Measurements from ENCODE around the gene MID2. TPM values are rescaled to one million over a fixed set of nuclear protein-coding genes. Genes with fewer than 3 reads are reported as not detected.

Gene MID2
- total RNA-seq, 1 experiment from 2014 or later: 1.6 TPM

DNA sequence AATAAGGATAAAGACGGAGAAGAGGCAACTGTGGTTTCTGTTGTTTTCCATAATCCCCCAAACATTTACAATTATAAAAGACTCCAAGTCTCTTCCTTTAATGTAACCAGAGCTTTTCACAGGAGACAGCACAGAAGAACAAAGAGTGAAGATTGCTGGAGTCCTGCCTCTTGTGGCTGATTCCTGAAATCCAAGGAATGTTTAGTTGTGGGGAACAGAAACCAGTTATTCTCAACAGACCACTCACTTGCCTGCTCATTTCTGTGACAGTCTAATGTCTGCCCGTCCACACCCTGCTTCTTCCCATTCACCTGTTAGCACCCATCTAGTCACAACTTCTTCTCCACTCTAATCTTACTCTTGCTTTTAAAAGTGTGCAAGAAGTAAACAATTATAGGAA is 144.4 kb downstream of the MID2 start:
- H3T11ph ChIP-seq (ENCODE audit: low read length): no peak overlapping the region
- H4K5ac ChIP-seq (ENCODE audit: insufficient read length, low read depth, low read length): no peak overlapping the region
- no peak for DNase-seq
- H3K79me1 ChIP-seq (ENCODE audit: insufficient read depth, low read depth, low read length, poor library complexity, severe bottlenecking): no peaks in the 10 kb centered on the region
- no peak overlapping the region for H3K14ac ChIP-seq (ENCODE audit: insufficient read depth, low read length)
- no peak overlapping the region for H3K4ac ChIP-seq (ENCODE audit: low read depth, low read length)
- H4K20me1 ChIP-seq (ENCODE audit: control insufficient read depth, insufficient read depth, insufficient read length): no peaks in the 10 kb centered on the region
- no peak overlapping the region for H4K8ac ChIP-seq (replicated peaks; ENCODE audit: insufficient read length, low read depth, low read length)
- Mint-ChIP-seq H3K27me3 (ENCODE audit: low read depth) (no peaks in the 10 kb centered on the region; the same call in 1 of the 2 replicates), H3K4me1 (peaks cover 21 to 23% of the 10 kb centered on the region in 2 experiments), H3K36me3 (ENCODE audit: insufficient read depth in 1 of 3, low read depth in 3 of 3) (peaks cover 4 to 21% (median 10%) of the 10 kb centered on the region in 3 experiments; a peak in 4 of 7 replicates), H3K9me3 (peaks cover 7 to 31% of the 10 kb centered on the region in 2 experiments; a peak in 4 of 5 replicates), H3K27ac (peak overlapping the region in 1 of 3 experiments; percentile 17; a peak in 1 of 7 replicates), H3K4me3 (no peak overlapping the region)
- no peak overlapping the region for H2AFZ ChIP-seq (ENCODE audit: low read length)
- no peaks in the 10 kb centered on the region for H3K23me2 ChIP-seq (ENCODE audit: insufficient read length, low read depth, low read length, poor library complexity, severe bottlenecking)
- H2BK12ac ChIP-seq (ENCODE audit: insufficient read length, low read depth, low read length): no peak overlapping the region
- H2BK5ac ChIP-seq (ENCODE audit: insufficient read length, low read length): no peak overlapping the region
- H2AK5ac ChIP-seq (ENCODE audit: insufficient read length, low read length): no peak overlapping the region
- H3K27ac ChIP-seq (ENCODE audit: insufficient read length, low read depth, low read length): no peak overlapping the region
- H2BK120ac ChIP-seq (ENCODE audit: low read depth, low read length, poor library complexity, severe bottlenecking): no peak overlapping the region
- H3K79me2 ChIP-seq (ENCODE audit: insufficient read depth, low read length): no peaks in the 10 kb centered on the region
- H2BK20ac ChIP-seq (ENCODE audit: low read depth, low read length, poor library complexity, severe bottlenecking): no peak overlapping the region
- no peaks in the 10 kb centered on the region for H3K27me3 ChIP-seq (ENCODE audit: insufficient read depth, low read length)
- no peak overlapping the region for H4K91ac ChIP-seq (ENCODE audit: insufficient read length, low read depth, low read length)
- no peak overlapping the region for H3K4me2 ChIP-seq (ENCODE audit: insufficient read depth, insufficient read length, low read length)
- H3K4me1 ChIP-seq (ENCODE audit: insufficient read depth, low read length): no peaks in the 10 kb centered on the region
- TF ChIP-seq, protein P1, sequence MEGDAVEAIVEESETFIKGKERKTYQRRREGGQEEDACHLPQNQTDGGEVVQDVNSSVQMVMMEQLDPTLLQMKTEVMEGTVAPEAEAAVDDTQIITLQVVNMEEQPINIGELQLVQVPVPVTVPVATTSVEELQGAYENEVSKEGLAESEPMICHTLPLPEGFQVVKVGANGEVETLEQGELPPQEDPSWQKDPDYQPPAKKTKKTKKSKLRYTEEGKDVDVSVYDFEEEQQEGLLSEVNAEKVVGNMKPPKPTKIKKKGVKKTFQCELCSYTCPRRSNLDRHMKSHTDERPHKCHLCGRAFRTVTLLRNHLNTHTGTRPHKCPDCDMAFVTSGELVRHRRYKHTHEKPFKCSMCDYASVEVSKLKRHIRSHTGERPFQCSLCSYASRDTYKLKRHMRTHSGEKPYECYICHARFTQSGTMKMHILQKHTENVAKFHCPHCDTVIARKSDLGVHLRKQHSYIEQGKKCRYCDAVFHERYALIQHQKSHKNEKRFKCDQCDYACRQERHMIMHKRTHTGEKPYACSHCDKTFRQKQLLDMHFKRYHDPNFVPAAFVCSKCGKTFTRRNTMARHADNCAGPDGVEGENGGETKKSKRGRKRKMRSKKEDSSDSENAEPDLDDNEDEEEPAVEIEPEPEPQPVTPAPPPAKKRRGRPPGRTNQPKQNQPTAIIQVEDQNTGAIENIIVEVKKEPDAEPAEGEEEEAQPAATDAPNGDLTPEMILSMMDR (conservative IDR thresholded peaks at IDR 0.05): no peak; the same call in 1 of the 3 replicates
- no peak overlapping the region for H2BK15ac ChIP-seq (ENCODE audit: low read depth, low read length)
- no peaks in the 10 kb centered on the region for H3K9me3 ChIP-seq (ENCODE audit: control insufficient read depth, low read depth, low read length)
- H3K18ac ChIP-seq (ENCODE audit: insufficient read length, low read depth, low read length): no peak overlapping the region
- no peak overlapping the region for H3K56ac ChIP-seq (ENCODE audit: insufficient read length, low read depth, low read length)
- H3K9ac ChIP-seq (ENCODE audit: extremely low read depth, insufficient read length, low read length): no peak overlapping the region
- WGBS (ENCODE audit: extremely low coverage, insufficient read length, low lambda C conversion rate): no CpG with 5 or more reads among the region's 2 CpGs
- H3K23ac ChIP-seq (ENCODE audit: insufficient read length, low read depth, low read length): no peak overlapping the region

Data from H9 (cell line).